ENCODE measurements around the gene AFAP1L1.
A peak's percentile ranks its signal among the peaks of the same experiment; 100 is the strongest.

The AFAP1L1 gene

DNA sequence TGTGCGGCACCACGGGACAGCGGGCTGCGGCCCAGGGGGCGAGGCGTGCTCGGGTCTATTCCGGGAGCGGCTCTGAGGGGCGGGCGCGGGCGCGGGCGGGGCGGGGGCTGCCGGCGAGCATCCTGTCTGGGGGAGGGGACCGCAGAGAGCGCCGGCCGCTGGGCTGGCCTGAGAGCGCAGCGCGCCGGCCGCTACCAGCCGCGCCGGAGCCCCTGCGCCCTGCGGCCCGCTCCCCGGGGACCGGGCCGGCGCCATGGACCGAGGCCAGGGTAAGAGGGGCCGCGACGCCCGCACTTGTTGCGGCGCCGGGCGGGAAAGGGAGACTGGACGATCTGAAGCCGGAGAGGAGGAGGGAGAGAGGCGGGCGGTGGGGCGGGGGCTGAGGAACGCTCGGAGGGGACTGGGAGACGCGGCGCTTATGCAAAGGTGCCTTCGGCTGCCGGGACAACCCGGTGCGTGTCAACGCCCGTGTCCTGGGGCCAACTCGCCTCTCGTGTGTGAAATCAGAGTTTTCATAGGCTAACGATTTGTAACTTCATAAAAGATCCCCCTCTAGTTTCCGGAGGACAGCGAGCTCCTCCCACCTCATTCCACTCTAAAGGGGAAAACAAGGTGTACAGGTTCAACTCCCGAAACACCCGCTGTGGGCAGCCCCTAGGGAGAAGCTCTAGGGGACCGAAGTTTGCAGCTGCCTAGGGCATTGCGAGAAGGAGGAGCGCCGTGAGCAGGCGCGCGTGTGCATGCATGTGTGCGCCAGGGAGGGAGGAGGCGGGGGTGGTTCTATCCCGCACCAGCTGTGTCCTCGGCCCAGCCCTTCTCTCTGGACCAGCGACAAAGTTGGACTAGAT lies at the start of gene AFAP1L1:
TSS of gene AFAP1L1 (plus strand) at position 144 of the 848 bp plus-strand sequence. CDS start at position 254, 110 bp downstream.
- no peak for DNase-seq

DNA sequence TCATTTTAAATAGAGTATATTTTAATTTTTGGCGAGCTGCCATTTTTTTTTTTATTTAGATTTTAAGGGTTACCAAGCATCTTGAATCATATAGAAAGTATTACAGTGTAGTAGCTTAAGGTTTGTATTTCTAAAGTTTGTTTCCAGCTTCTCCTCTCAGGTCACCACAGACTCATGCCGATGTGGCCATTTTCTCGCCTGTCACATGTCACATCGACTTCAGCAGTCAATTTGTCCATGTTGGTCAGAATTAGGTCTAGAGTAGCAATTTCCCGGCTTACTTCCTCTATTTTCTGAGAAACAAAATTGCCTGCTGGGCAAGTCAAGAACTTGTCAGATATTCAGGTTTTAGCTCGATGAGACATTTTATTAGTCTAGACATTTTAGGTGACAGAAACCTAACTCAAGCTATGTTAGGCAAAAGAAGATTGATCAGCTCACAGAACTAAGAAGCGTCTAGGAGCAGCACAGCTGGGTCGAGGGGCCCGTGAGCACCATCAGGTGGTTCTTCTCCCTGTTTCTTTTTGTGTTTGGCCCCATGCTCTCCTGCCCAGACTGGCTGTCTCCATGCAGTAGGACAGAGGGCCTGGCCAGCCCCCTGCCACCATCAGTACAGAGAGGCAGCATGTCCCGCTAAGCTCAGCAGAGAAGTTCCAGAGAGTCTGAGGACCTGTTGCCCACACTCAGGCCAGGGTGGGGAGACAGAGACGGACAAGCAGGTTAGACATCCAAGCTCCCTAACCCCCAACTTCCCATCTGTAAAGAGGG lies 48.4 kb upstream of the AFAP1L1 start:
- no peak for DNase-seq

DNA sequence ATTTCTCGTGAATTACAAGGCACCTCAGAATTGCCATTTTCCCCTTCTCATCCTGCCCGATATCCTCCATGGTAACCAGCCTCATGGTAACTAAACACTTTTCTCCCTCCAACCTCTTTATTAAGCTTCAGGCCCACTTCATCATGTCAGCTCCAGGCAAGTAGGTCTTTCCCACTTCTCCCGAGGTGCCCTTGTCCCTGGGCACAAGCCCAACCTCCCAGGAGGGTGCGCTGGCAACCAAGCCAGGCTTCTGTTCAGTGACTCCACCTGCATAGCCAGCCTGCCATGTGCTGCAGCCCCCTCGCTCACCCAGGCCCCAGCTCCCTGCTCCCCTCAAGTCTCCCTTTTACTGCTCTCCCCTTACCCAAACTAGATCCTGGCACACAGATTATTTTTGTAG lies 47.4 kb upstream of the AFAP1L1 start:
- DNase-seq, result no peak

DNA sequence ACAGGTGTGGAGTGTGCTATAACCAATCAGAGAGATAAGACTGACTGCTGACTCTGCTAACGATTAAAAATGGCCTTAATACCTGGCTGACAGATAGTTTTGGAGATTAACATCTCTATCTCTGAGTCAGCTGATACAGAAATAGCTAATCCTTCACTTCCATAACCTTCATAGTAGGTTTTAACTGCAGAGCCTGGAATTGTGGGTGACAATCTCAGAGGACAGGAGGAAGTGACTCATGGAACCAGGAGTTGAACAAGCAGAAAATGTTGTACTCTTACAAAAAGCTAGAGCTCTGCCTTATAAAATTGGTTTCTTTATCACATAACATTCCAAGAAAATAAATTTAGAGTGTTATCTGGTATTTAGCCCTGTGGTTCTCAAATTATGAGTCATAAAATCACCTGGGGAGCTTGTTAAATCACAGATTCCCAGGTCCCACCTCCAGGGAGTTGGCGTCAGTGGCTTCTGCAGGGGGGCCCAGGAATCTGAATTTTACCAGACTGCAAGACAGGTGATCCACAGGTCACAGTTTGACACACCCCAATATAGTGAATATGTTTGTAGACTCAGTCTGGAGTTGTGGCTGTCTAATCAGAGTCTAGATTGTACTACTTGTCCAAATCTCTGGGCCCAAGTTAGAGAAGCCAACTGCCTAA lies 44.4 kb upstream of the AFAP1L1 start:
- DNase-seq, result no peak

- no peak for DNase-seq
Measured at GRCh38 chr5:149228618-149229297, 42.9 kb upstream of the AFAP1L1 start.

- no peak for DNase-seq
Measured at GRCh38 chr5:149229298-149229937, 42.2 kb upstream of the AFAP1L1 start.

DNA sequence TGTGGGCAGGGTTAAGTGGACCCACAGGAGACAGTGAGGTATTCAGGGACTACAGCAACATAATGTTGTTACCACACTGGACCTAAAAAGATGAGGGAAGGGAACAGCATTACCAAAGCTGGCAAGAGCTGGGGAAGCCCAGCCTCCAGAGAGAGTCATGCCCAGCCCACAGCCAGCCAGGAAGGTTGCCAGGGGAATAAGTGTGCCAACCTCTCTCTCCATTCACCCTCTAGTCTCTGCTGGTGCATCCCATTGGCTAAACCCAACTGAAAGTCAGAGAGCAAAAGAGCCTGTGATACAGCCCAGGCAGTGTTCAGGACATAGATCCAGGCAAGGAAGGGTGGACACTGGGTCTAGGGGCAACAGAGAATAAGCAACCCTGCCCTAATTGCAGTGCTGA lies 35.8 kb upstream of the AFAP1L1 start:
- no peak for DNase-seq

- no peak for DNase-seq
Measured at GRCh38 chr5:149237662-149238061, 34.0 kb upstream of the AFAP1L1 start.

DNA sequence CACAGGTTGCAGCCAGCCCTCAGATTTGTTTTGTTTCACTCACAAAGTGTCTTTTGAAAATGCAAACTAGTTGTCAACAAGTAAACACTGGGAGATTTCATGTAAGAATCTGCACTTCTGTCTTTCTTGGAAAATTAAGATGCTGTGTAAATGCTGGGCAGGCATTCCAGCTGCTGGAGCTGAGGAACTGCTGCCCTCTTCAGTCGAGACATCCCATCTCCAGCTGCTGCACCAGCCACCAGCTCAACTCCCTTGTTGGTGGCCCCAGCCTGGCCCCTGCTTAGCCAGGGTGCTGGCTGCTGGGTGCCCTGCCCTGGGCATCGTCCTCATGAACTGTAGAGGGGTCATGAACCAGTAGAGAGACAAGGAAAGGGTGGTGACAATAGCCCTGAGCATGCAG lies 33.1 kb upstream of the AFAP1L1 start:
- no peak for DNase-seq

- DNase-seq, result peak in 1 of 2 experiments; percentile 6
Measured at GRCh38 chr5:149239917-149240316, 31.7 kb upstream of the AFAP1L1 start.

DNA sequence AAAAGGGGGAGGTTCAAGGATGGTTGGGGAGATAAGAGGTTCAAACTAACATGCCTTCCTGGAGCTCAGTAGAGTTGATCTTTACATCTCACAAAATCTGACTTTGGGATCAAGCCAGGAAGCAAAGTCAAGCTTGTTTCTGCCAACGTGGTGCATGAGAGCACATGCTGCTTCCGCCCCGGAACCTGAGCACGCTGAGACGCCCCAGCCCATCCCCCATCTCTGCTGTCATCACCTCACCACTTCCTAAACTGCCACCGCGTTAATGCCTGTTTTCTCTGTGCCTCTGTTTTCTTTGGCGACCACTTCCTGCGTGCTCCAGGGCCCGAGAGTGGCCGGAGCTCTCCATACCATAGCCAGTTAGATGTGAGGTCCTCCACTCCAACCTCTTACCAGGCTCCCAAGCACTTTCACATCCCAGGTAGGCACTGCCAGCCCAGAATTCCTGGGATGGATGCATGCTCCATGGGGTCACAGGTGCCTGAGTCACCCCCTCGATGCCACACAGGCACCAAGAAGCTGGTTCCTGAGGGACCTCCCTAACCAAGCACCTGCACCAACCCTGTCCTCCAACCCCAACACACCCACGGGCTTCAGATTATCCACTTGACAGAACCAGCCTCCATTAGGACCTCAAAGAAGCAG lies 31.2 kb upstream of the AFAP1L1 start:
- peak; percentile 77 to 78 for DNase-seq

DNA sequence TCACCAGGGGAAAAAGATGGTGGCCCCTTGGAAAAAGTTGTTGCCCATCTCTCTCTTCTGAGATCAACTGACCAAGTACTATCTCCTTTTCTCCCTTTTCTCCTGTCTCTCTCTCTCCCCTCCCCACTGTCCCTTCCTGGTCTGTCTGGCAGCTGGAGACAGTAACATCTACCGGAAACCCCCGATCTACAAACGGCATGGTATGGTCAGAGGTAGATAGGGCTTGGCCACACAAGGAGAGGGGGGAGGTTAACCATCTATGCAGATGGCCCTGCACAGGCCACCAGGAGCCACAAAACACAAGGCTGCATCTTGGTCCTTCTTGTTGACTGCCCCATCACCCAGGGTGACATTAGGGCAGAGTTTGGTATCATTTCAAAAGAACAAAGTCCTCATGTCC lies 29.3 kb upstream of the AFAP1L1 start:
- DNase-seq, result no peak

DNA sequence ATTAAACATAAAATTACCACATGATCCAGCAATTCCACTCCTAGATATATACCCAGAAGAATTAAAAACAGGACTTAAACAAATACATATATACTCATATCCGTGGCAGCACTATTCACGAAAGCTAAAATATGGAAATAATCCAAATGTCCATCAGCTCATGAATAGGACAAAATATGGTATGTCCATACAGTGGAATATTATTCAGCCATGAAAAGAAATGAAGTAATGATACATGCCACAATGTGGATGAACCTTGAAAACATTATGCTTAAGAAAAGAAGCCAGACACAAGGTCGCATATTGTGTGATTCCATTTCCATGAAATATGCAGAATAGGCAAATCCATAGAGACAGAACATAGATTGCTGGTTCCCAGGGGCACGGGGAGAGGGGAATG lies 24.8 kb upstream of the AFAP1L1 start:
- DNase-seq, result no peak

DNA sequence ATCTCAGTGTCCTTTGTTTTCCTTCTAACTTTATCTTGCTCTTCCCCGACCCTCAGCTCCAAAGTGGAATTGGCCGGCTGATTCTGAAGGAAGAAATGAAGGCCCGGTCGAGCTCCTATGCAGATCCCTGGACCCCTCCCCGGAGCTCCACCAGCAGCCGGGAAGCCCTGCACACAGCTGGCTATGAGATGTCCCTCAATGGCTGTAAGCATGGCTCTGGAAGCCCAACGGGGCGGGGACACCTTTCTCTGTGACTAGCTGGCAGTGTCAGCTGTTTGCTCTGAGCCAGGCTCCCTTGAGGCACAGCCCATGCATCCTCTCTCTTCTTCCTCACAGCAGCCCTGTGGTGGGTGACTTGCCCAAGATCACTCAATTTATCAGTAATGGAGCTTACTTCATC lies 23.9 kb upstream of the AFAP1L1 start:
- DNase-seq, result no peak

DNA sequence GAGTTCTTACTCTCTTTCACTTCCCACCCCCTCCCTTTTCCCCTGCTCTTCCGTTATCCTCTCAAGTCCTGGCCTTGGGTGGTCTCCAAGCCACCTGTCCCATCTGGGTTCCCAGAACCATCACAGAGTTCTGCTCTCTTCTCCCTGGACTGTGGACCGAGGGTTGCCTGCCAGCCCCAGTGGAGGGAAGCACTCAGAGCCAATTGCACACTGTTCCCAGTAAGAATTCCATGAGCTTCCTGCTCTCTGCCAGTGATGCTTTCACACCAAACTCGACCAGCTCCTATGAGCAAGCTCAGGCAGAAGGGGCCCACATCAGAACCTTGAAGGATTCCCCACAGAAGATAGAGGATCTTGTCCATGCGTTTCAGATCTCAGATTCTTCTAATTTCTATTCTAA lies 20.1 kb upstream of the AFAP1L1 start:
- no peak for DNase-seq

GRCh38 chr5:149254506-149254905 lies 17.2 kb upstream of the AFAP1L1 start:
- no peak for DNase-seq

DNA sequence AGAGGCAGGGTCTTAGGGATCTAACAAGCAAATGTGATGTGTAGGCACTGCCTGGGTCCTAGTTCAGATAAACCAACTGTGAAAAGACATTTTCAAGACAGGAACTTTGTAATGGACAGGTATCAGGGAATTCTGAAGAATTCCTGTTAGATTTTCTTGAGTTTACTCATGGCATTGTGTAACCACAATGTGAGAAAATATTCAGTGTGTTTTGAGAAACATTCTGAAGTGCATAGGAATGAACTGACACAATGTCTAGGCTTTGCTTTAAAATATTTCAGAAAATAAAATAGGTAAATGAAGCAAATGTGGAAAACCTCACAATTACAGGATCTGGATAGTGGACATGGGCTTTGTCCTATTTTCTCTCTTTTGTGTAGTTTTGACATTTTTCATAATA lies 15.2 kb upstream of the AFAP1L1 start:
- no peak for DNase-seq

GRCh38 chr5:149257131-149257530 lies 14.5 kb upstream of the AFAP1L1 start:
- DNase-seq, result no peak

DNA sequence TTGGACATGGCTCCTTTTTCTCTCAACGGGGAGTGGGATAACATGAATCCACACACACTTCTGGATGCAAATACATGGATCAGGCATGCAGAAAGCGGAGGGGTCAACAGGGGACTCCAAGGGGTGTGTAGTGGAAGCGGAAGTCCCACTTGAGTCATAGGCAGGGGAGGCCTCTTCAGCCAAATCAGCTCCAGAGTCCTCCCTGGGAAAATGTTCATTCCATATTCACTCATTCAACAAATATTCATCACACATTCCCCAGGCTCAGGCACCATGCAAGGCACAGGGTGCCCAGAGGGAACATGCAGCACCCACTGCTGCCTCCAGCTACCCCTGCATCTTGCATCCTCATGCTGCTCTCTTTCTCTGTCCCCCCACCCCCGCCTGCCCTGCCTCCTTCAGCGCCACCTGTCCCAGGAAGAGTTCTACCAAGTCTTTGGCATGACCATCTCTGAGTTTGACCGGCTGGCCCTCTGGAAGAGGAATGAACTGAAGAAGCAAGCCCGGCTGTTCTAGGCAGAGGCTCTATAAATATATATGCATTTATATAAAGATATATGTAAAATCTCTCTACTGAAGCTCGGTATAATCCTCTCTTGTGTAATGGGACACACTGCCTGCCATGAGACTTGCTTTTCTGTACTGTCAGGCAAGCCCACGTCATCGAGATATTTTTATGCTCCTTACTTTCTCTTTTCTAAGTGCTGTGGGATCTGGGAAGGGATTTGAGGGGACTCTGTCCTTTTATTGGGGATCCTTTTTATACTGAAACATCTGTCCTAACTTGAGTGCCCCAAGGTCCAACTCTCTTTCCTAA lies 13.6 kb upstream of the AFAP1L1 start:
- DNase-seq, result no peak

DNA sequence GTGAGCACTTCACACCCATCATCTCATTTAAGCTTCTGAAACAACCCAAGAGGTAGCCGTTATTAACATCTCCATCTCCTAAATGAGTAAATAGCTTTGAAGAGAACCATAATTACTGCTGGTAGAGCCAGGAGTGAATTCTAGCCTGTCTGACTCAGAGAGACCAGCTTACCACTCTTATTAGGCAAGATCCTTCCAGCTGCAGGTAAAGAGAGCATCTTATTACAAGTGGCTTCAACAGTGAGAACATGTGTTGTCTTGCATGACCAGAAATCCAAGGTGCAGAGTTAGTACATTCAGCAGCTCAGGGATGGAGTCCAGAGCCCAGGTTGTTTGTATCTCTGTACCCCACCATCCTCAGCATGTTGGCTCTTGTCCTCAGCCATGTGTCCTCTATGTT lies 10.9 kb upstream of the AFAP1L1 start:
- DNase-seq, result no peak

DNA sequence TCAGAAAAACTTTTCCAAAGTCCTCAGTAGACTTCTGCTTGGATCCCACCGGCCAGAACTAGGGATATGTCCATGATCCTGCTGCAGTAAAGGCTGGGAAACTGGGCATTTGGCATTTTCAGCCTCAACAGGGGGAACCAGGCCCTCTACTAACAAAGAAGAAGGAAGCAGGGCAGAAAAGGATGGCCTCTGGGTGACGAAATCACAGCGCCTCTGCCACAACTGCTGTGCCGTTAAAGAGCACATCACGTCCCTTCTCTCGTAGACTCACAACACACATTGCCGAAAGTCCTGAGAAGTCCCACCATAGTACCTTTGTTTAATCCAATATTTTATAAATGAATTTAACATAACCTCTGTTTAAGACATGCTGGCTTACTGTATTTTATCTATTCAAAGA lies 10.4 kb upstream of the AFAP1L1 start:
- DNase-seq, result no peak
